Upper lobe of left lung (tissue), 6 donors: ENCODE measurements around the gene LRRC2. TPM values are rescaled to one million over a fixed set of nuclear protein-coding genes. Genes with fewer than 3 reads are reported as not detected.

Experiments
- ATAC-seq, 2 donors: fragments of 200-7000 bp; cut with Tn5 transposase; one replicate each; pipeline ENCODE4 v1.9.1; 2022; ENCODE audit warnings: mild to moderate bottlenecking in 2 of 2, moderate library complexity in 2 of 2; ENCODE audit not compliant: low FRiP score in 2 of 2
- DNase-seq, 2 donors: peaks; one replicate each; pipeline ENCODE4 v3.0.0-alpha.2; 2019 to 2020
- H3K27ac ChIP-seq, 4 donors: fragments of 200-600 bp; sonication (generic); one replicate each; pipeline ENCODE4 v1.5.1; 2016 to 2019
- H3K27me3 ChIP-seq, 4 donors: fragments of 200-600 bp; sonication (generic); one replicate each; pipeline ENCODE4 v1.5.1; 2017 to 2019
- H3K36me3 ChIP-seq, 4 donors: fragments of 200-600 bp; sonication (generic); one replicate each; pipeline ENCODE4 v1.5.1; 2016 to 2019
- H3K4me1 ChIP-seq, 4 donors: fragments of 200-600 bp; sonication (generic); one replicate each; pipeline ENCODE4 v1.5.1; 2018 to 2019
- H3K4me3 ChIP-seq, 4 donors: fragments of 200-600 bp; sonication (generic); one replicate each; pipeline ENCODE4 v1.5.1; 2017 to 2019; ENCODE audit warnings: mild to moderate bottlenecking in 2 of 4, moderate library complexity in 1 of 4
- H3K9me3 ChIP-seq, 4 donors: fragments of 200-600 bp; sonication (generic); one replicate each; pipeline ENCODE4 v1.5.1; 2018 to 2019
- EP300 ChIP-seq, 4 donors: sonication (generic); formaldehyde crosslinking; IDR thresholded peaks; one replicate each; pipeline ENCODE4 v1.5.1; 2017; ENCODE audit warnings: antibody characterized with exemption in 4 of 4, control low read depth in 2 of 4
- POLR2A ChIP-seq, 4 donors: fragments of 450-650 bp; IDR thresholded peaks; one replicate each; pipeline ENCODE4 v1.5.1; 2016 to 2017; ENCODE audit warnings: antibody characterized with exemption in 4 of 4, mild to moderate bottlenecking in 2 of 4
- POLR2AphosphoS5 ChIP-seq, 2 donors: sonication (generic); formaldehyde crosslinking; IDR thresholded peaks; one replicate each; pipeline ENCODE4 v1.5.1; 2017; ENCODE audit warnings: antibody characterized with exemption in 2 of 2
- WGBS, 2 donors: methylation state at CpG; one replicate each; pipeline ENCODE4 v1.1.5; 2017 to 2018; 5-methylcytosine and 5-hydroxymethylcytosine counted together
- total RNA-seq, 6 donors: library from RNA; depleted of rRNA in 4 of 6; stranded (reverse); fragments of >200 nt in 4 of 6; gene quantifications; one replicate each; pipeline versions ENCODE4 v1.1.0 to v1.2.1, GENCODE V29; 2016 to 2021
- TF ChIP-seq, protein P1 (sequence below), 6 experiments: fragments of 450-650 bp in 4 of 6; fragments of 200-600 bp in 2 of 6; sonication (generic) in 2 of 6; IDR thresholded peaks; one replicate each; pipeline ENCODE4 v1.5.1; 2016 to 2019; ENCODE audit warnings: antibody characterized with exemption in 6 of 6
- donor health status: DM: no; HTN: no; CAD: no; lungs with moderate emphysema.
- donor health status: DM: no; HTN: yes; CAD: no; lungs with severe emphysema.

The LRRC2 gene
- total RNA-seq, 6 donors from 2014 or later, result 1.1 to 4.2 (median 1.5) TPM

GRCh38 chr3:46574243-46574646, 8.1 kb upstream of the LRRC2 start:
- Histone ChIP-seq H3K36me3 (no peaks in the 10 kb centered on the region), H3K27me3 (peaks cover 0 to 2% (median 0%) of the 10 kb centered on the region in 4 donors), H3K4me1 (peaks cover under 1 to 13% (median 6%) of the 10 kb centered on the region in 4 donors), H3K27ac (no peak overlapping the region), H3K4me3 (no peak overlapping the region), H3K9me3 (no peaks in the 10 kb centered on the region)
- TF ChIP-seq EP300 (IDR thresholded peaks at IDR 0.05) (no peak), POLR2A (IDR thresholded peaks at IDR 0.05) (no peak), POLR2AphosphoS5 (IDR thresholded peaks at IDR 0.05) (no peak)
- TF ChIP-seq, protein P1, sequence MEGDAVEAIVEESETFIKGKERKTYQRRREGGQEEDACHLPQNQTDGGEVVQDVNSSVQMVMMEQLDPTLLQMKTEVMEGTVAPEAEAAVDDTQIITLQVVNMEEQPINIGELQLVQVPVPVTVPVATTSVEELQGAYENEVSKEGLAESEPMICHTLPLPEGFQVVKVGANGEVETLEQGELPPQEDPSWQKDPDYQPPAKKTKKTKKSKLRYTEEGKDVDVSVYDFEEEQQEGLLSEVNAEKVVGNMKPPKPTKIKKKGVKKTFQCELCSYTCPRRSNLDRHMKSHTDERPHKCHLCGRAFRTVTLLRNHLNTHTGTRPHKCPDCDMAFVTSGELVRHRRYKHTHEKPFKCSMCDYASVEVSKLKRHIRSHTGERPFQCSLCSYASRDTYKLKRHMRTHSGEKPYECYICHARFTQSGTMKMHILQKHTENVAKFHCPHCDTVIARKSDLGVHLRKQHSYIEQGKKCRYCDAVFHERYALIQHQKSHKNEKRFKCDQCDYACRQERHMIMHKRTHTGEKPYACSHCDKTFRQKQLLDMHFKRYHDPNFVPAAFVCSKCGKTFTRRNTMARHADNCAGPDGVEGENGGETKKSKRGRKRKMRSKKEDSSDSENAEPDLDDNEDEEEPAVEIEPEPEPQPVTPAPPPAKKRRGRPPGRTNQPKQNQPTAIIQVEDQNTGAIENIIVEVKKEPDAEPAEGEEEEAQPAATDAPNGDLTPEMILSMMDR (IDR thresholded peaks at IDR 0.05), result no peak
- ATAC-seq (no peak), DNase-seq (no peak)
- 82 to 93% methylated on average over 2 of the region's 2 CpGs for WGBS, 2 donors

DNA sequence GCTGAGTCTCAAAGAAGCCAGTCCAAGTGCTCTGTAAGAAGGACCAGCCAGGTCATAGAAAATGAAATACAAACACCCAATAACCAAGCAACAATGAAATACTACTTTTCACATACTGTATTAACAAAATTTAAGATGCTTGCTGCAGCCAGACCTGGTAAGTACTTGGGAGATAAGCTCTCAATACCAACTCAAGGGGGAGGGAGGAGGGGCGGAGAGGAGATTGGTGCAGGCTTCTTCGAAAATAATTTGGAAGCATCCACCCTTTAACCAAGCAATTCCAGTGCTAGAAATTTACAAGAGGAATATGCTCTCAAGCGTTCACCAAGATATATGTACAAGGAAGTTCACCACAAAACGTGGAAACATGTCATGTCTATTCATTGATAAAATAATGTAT, 7.6 kb upstream of the LRRC2 start:
- no peaks in the 10 kb centered on the region for H3K9me3 ChIP-seq
- 64 to 66% methylated on average over 4 of the region's 4 CpGs for WGBS, 2 donors

DNA sequence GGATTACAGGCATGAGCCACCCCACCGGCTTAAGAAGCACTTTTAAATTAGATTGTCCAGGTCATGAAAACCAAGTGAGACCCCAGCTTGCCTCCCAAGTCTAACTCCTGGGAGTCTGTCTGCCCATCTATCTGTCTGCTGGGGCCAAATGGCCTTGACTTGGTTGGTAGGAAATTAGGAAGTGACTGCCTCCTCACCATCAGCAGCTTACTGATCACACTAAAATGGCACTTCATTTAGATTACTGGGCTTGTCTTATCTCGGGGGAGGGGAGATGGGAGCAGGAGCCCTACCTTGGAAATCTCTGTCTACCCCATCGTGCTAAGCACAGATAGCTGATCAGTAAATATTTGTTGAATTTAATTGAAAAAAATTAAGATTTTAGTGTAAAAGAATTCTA, 5.6 kb upstream of the LRRC2 start:
- no peak for DNase-seq
- TF ChIP-seq POLR2AphosphoS5 (IDR thresholded peaks at IDR 0.05) (no peak), POLR2A (IDR thresholded peaks at IDR 0.05) (no peak), EP300 (IDR thresholded peaks at IDR 0.05) (no peak)
- TF ChIP-seq, protein P1 (IDR thresholded peaks at IDR 0.05), result no peak
- WGBS, 2 donors, result 62 to 65% methylated on average over 2 to 3 of the region's 3 CpGs

More for the DNA sequence above, 7.6 kb upstream of the LRRC2 start:
- ATAC-seq (no peak), DNase-seq (no peak)
- H3K4me1 ChIP-seq, result peaks cover 0 to 8% (median 6%) of the 10 kb centered on the region in 4 donors
- no peak overlapping the region for H3K4me3 ChIP-seq
- H3K27me3 ChIP-seq, result peaks cover 0 to 2% (median 0%) of the 10 kb centered on the region in 4 donors
- H3K27ac ChIP-seq, result no peak overlapping the region
- H3K36me3 ChIP-seq, result no peaks in the 10 kb centered on the region
- TF ChIP-seq EP300 (IDR thresholded peaks at IDR 0.05), result no peak
- TF ChIP-seq POLR2AphosphoS5 (IDR thresholded peaks at IDR 0.05), result no peak
- TF ChIP-seq, protein P1 (IDR thresholded peaks at IDR 0.05), result no peak
- TF ChIP-seq POLR2A (IDR thresholded peaks at IDR 0.05), result no peak

DNA sequence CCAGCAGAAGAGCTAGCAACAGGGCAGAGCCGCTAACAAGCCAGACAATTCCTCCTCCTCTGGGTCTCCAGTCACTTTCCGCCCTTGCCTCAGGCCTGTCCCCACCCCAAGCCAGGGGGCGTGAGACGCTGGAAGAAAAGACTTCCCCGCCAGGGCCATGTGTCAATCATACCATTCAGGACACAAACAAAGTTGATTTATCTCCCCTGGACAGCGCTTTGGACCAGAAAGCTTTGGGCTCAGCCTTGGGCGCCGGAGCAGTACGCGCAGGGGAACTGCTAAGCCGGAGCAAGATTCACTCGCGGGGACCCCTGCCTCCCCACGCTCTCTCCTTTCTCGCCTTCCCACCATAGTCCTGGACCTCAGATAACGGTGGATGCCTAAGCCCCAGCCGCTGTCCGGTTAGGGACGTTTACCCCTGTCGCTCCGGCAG, 479 bp downstream of the LRRC2 start:
- no peaks in the 10 kb centered on the region for H3K9me3 ChIP-seq
- 13 to 15% methylated on average over 8 to 21 of the region's 21 CpGs for WGBS, 2 donors
- H3K36me3 ChIP-seq, result no peaks in the 10 kb centered on the region
- peaks cover 10 to 14% (median 13%) of the 10 kb centered on the region in 4 donors for H3K4me1 ChIP-seq
- DNase-seq, result no peak
- TF ChIP-seq EP300 (IDR thresholded peaks at IDR 0.05), result no peak
- no peak for TF ChIP-seq POLR2AphosphoS5 (IDR thresholded peaks at IDR 0.05)
- ATAC-seq, result peak; percentile 30 to 53
- H3K27me3 ChIP-seq, result peaks cover 0 to 2% (median 0%) of the 10 kb centered on the region in 4 donors
- no peak overlapping the region for H3K27ac ChIP-seq
- peak overlapping the region; percentile 27 to 54 (median 48) for H3K4me3 ChIP-seq

More for the DNA sequence above, 5.6 kb upstream of the LRRC2 start:
- H3K36me3 ChIP-seq, result no peaks in the 10 kb centered on the region
- peaks cover 0 to 2% (median 1%) of the 10 kb centered on the region in 4 donors for H3K4me1 ChIP-seq
- H3K9me3 ChIP-seq, result no peaks in the 10 kb centered on the region
- no peaks in the 10 kb centered on the region for H3K27me3 ChIP-seq
- ATAC-seq, result no peak
- H3K4me3 ChIP-seq, result no peak overlapping the region
- no peak overlapping the region for H3K27ac ChIP-seq

GRCh38 chr3:46565077-46565476, 1.0 kb downstream of the LRRC2 start:
- Histone ChIP-seq H3K4me1 (peaks cover 10 to 14% (median 13%) of the 10 kb centered on the region in 4 donors), H3K36me3 (no peaks in the 10 kb centered on the region), H3K4me3 (peak overlapping the region in 1 of 4 donors; percentile 54), H3K27me3 (peaks cover 0 to 2% (median 0%) of the 10 kb centered on the region in 4 donors), H3K27ac (no peak overlapping the region), H3K9me3 (no peaks in the 10 kb centered on the region)
- no peak for TF ChIP-seq EP300 (IDR thresholded peaks at IDR 0.05)
- no peak for TF ChIP-seq POLR2AphosphoS5 (IDR thresholded peaks at IDR 0.05)
- ATAC-seq, result no peak
- no peak for DNase-seq
- 89 to 90% methylated on average over 4 of the region's 4 CpGs for WGBS, 2 donors
